GM19372 (cell line): ENCODE results near the gene PGAP1.
"Not testable (repeated sequence)": the region's sequence is repeated elsewhere in the genome, so short reads cannot be mapped to it uniquely, and the experiment has no call there.

ENCODE experiments used
- ATAC-seq: cut with Tn5 transposase; IDR thresholded peaks from one replicate; pipeline ENCODE4 v1.9.1; 2021; ENCODE audit warnings: mild to moderate bottlenecking, low read depth, moderate library complexity; ENCODE audit not compliant: unreplicated experiment

The PGAP1 gene

DNA sequence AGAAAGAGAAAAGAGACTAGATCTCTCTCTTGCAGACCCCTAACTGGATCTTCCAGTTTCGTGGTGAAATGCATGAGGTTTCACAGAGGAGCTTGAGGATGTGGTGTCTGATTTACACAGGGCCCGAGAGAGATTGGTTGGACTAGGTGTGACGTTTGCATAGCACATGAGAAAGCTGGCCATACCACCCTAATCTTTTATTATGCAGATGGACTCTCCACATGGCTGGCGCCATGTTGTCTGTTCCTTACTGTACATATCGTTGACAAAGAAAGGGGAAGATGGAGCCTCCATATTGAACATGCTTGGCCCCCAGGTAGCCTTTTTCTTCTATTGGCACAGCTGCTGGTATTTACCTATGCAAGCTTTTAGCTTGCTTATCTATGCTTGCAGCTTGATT is 27.5 kb upstream of the PGAP1 start:
- ATAC-seq: no peak

DNA sequence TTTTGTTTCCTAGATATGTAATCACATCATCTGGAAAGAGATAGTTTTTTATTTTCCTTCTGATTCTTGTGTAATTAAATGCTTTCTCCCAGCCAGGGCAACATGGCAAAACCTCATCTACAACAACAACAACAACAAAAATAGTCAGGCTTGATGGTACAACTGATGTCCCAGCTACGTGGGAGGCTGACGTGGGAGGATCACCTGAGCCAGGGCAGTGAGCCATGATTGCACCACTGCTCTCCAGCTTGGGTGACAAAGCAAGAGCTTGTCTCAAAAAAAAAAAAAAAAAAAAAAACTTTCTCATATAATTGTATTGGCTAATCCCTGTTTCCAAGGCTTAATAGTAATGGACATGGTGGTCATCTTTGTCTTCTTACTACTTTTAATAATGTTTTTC is 26.4 kb upstream of the PGAP1 start:
- ATAC-seq: no peak

- ATAC-seq: no peak
Observed at GRCh38 chr2:196951973-196952372, 25.5 kb upstream of the PGAP1 start.

DNA sequence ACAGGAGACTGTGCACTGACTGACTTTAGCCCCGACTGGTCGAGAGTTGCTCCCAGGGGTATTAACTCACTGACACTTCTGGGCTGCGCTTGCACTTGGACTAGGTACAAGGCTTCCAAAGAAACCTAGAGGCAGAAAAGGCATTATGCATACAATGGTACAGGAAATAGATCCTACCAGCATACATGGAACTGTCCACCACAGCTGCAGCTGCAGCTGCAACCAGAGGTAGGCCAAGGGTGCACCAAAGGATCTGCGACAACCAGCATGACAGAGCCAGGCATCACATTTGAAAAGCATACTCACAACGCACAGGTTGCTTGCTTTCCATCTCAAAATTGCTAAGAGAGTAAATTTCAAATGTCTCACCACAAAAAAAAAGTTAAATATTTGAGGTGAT is 22.6 kb upstream of the PGAP1 start:
- ATAC-seq: no peak

GRCh38 chr2:196944570-196944969 is 18.1 kb upstream of the PGAP1 start:
- ATAC-seq: peak; percentile 88

GRCh38 chr2:196941398-196942078 is 15.0 kb upstream of the PGAP1 start:
- ATAC-seq: no peak

DNA sequence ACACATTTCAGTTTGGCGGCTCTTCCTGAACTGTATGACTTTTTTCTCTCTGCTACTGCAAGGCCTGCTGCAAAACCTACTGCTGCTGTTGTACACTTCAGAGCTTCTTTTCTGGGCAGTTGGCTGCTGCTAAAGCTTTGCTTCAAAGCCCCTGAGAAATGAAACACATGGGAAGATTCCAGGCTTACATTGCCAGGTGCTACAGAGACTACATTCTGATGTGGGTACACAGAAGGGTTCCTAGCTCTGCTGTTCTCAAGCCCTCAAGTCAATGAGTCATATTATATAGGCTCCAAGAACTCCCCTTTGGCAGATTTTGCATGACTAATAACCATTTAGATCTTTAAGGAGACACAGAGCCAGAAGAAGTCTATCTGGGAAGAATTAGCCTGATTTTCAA is 12.9 kb upstream of the PGAP1 start:
- ATAC-seq: no peak

DNA sequence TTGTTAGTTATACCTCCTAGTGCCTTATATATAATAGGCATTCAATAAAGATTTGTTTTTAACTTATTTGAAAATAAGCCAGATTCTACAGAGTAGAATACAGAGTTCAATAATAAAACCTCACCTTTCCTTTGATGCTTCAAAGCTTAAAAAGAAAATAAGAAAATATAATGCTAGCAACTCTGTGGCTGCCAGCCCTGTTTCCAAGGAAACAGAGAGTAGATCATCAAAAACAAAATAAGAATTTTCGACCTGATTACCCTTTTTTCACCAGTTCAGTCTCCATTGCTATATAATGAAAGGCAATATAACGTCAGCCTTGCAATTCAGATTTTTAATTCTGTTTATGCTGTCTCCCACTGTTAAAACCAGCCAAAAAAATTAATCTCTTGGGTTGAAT is 8.9 kb upstream of the PGAP1 start:
- no peak for ATAC-seq

- no peak for ATAC-seq
Observed at GRCh38 chr2:196934672-196935071, 8.2 kb upstream of the PGAP1 start.

DNA sequence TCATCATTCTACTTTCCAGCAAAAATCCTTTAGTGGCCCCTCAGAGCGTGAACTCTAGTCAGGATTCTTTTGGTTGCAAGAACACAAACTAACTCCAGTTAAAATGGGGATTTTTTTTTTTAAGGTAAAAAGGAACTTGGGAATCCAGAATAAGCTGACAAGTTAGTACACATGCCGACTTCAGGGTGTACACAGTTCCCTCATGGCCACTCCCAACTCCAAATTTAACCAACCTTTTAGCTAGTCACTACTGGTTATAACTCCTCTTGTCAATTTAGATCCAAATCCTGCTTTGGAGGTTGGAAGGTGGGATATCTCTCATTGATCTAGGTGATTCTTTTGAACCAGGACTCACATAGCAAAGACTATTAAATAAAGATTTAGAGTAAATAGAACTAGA is 5.0 kb upstream of the PGAP1 start:
- ATAC-seq: no peak

GRCh38 chr2:196927376-196928225 is 1.1 kb upstream of the PGAP1 start:
- ATAC-seq: peak; percentile 0

DNA sequence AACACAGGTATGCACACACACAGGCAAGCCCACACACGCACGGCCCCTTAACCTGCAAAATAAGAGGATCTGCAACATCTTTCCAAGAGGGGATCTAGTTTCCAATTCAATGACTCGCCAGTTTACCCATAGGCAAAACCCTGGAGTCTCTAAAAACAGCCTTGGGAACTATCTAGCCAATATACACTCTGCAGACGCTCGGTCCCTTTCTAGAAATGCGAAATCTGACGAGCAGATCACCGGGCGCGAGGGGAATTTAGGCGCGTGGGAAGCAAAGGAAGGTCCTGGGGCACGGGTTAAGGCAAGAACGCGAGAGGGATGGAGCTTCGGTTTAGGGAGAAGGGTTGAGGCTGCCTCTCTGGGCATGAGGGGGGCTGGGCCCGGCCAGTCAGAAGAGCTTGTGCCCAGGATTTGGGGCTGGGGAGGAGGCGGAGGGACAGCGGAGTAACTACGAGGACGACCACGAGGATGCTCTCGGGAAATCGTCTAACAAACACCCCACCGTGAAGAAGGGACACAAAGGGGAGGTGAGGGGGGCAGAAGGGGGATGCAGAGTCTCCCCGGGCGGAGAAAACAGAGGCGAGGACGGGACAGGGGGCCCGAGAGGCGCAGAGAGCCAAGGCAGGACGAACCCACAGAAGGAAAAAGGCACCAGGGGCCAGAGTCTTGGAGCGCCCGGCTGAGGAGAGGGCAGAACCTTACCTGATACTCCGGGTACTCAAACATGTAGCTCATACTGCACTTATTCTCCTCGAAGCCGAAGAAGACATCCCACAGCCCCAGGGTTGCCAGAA is 542 bp downstream of the PGAP1 start:
- ATAC-seq: peak; percentile 23

DNA sequence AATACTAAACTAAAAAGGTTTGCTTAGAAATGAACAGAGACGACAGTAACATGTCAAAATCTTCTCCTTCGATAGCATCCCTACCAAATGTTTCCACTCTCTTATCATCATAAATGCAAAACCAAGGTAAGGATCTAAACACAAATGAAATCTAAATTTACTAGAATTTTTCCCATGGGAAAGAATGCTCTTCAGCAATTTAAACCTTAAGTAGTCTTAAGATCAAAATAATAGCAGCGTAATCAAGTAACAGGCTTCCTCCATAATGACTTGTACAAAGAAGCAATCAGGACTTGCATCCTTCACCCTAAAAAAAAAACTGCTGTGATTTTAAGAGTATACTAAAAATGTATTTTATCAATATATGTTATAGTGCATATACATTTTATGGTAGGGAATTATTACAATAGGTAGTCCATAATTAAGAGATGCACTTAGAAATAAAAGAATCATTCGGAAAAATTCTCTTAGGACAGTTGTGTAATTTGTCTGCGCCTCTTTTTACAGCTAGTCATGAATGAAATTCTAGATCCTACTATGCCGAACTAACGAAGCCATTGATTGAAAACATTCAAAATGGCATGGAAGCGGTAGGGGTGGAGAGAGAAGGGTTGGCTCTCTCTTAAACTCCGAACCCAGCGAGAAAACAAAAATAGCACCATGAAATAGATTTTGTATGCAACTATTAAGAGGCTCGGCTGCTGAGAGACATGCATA is 1.3 kb downstream of the PGAP1 start:
- no peak for ATAC-seq

DNA sequence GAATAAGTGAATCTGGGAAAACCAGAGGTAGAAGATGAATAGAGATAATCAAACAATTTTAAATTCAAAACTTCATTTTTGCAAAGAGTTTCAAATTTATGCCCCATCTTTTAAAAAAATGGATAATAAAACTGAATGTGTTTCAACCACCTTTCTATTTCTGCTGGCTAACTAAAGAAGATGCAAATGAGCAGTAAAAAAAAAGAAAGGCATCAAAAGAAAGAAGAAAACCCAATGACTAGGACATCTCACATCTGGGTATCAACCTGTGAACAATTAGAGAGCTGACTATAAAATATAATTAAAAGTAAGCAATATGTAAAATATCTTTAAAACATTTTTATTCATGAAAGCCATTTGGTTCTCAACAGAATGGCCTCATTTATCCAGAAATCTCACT is 2.5 kb downstream of the PGAP1 start:
- ATAC-seq: no peak

GRCh38 chr2:196918927-196919326 is 7.6 kb downstream of the PGAP1 start:
- no peak for ATAC-seq

DNA sequence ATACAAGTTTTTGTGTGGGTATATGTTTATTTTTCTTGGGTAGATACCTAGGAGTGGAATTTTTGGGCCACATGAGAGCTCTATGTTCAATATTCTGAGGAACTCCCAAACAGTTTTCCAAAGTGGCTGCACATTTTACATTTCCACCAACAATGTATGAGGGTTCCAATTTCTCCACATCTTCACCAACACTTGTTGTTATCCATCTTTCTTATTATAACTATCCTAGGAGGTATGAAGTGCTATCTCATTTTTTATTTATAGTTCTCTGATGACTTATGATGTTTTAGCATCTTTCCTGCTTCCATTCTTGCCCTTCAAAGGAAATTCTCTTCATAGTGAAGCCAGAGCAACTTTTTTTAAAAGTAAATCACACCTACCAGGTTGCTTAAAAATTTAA is 8.7 kb downstream of the PGAP1 start:
- no peak for ATAC-seq

DNA sequence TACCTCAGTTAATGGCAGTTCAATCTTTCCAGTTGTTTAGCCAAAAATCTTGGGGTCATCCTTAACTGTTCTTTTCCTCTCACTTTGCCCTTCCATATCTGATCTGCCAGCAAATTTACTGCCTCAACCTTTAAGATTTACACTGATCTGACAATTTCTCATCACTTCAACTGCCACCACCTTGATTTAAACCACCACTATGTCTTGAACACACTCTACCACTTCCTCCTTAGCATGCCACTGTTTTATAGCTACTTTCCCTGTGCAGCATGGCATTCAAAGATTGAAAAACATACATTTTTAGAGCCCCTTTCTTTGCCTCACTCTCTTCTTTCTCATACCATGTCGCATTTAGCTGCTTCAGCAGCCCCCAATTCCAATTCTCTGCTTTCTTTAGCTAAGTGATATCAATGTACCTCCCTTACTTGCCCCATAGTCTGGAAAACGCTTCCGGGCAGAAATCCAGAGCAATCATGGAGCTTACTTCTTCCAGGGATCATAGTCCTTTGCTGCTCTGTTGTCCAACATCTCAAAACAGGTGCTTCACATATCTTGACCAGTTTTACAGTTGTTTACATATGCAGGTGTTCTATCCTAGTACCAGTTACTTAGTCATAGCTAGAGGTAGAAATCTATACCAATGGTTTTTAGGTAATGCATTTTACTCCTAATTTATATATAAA is 10.9 kb downstream of the PGAP1 start:
- ATAC-seq: peak; percentile 54

GRCh38 chr2:196914867-196915460 is 11.5 kb downstream of the PGAP1 start:
- ATAC-seq: peak; percentile 81

GRCh38 chr2:196913691-196914090 is 12.8 kb downstream of the PGAP1 start:
- ATAC-seq: no peak

DNA sequence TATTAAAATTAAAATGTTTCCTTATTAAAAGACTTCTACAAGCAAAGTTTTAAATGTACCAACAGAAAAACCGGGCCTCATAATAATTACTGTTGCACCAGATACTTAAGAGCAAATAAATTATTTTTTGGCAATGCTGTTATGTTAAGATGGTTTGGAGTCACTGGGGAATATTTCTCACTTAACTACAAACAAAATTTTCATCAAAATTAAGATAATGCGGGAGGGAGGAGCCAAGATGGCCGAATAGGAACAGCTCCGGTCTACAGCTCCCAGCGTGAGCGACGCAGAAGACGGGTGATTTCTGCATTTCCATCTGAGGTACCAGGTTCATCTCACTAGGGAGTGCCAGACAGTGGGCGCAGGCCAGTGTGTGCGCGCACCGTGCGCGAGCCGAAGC is 21.1 kb downstream of the PGAP1 start:
- not testable (repeated sequence) for ATAC-seq
